Activated CD8-positive, alpha-beta memory T cell treated with anti-CD3 and anti-CD28 coated beads for 4 hours (primary cell): ENCODE results near the gene IL1R1.
"Not testable (repeated sequence)": the region's sequence is repeated elsewhere in the genome, so short reads cannot be mapped to it uniquely, and the experiment has no call there.

Experiments
- DNase-seq, 2 donors: peaks; one replicate each; pipeline ENCODE4 v3.0.0-alpha.2; 2020; ENCODE audit warnings: low read depth in 2 of 2

IL1R1 gene

GRCh38 chr2:102110596-102111334 lies 31.8 kb upstream of the IL1R1 start:
- DNase-seq = no peak

GRCh38 chr2:102111823-102112222 lies 30.7 kb upstream of the IL1R1 start:
- DNase-seq = no peak

- DNase-seq = no peak
Observed at GRCh38 chr2:102112271-102112670, 30.3 kb upstream of the IL1R1 start.

- DNase-seq = no peak
Observed at GRCh38 chr2:102112692-102113665, 29.6 kb upstream of the IL1R1 start.

GRCh38 chr2:102114290-102114721 lies 28.2 kb upstream of the IL1R1 start:
- no peak for DNase-seq

GRCh38 chr2:102114851-102115497 lies 27.6 kb upstream of the IL1R1 start:
- DNase-seq = no peak

- no peak for DNase-seq
Observed at GRCh38 chr2:102116630-102117471, 25.7 kb upstream of the IL1R1 start.

GRCh38 chr2:102117472-102117858 lies 25.1 kb upstream of the IL1R1 start:
- no peak for DNase-seq

GRCh38 chr2:102119255-102119654 lies 23.3 kb upstream of the IL1R1 start:
- no peak for DNase-seq

- no peak for DNase-seq
Observed at GRCh38 chr2:102120261-102120660, 22.3 kb upstream of the IL1R1 start.

- DNase-seq = no peak
Observed at GRCh38 chr2:102120701-102121159, 21.8 kb upstream of the IL1R1 start.

- no peak for DNase-seq
Observed at GRCh38 chr2:102122115-102122514, 20.4 kb upstream of the IL1R1 start.

- no peak for DNase-seq
Observed at GRCh38 chr2:102122909-102123308, 19.6 kb upstream of the IL1R1 start.

- DNase-seq = not testable (repeated sequence)
Observed at GRCh38 chr2:102124421-102124820, 18.1 kb upstream of the IL1R1 start.

GRCh38 chr2:102126169-102126568 lies 16.4 kb upstream of the IL1R1 start:
- DNase-seq = no peak

GRCh38 chr2:102126660-102127059 lies 15.9 kb upstream of the IL1R1 start:
- DNase-seq = no peak

- DNase-seq = no peak
Observed at GRCh38 chr2:102129082-102129481, 13.5 kb upstream of the IL1R1 start.

GRCh38 chr2:102129951-102130646 lies 12.4 kb upstream of the IL1R1 start:
- no peak for DNase-seq

- no peak for DNase-seq
Observed at GRCh38 chr2:102130647-102130991, 11.9 kb upstream of the IL1R1 start.

GRCh38 chr2:102131564-102131963 lies 11.0 kb upstream of the IL1R1 start:
- DNase-seq = no peak

- no peak for DNase-seq
Observed at GRCh38 chr2:102137138-102137537, 5.4 kb upstream of the IL1R1 start.
